ENCODE data around the gene SLC24A3. TPM values are rescaled to one million over a fixed set of nuclear protein-coding genes. Genes with fewer than 3 reads are reported as not detected.

Gene SLC24A3
- total RNA-seq, 1 experiment from 2014 or later = not detected

DNA sequence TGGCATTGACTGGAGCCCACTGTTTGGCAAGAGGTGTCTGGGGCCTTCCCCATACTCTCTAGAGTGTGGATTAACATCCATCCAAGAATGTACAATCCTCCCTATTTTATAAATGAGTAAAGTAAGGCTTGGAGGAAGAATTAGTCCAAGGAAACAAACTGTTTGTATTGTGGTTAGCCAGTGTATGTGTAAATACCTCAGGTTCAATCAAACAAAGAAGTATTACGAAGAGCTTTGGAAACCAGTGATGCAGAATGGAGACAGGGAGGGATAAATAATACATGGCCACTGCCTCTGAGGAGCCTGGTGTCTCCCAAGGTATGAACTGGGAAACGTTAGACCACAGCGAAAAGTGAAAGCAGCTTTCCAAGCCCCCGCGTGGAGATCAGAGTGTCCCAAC lies 319.0 kb downstream of the SLC24A3 start:
- H3K4me1 ChIP-seq (ENCODE audit: control insufficient read depth, insufficient read depth, low read length) = no peaks in the 10 kb centered on the region
- no TSS peak for BruUV-seq (replicated peaks)
- ChIA-PET POLR2A (no interaction called here), CTCF (no interaction called here)
- no peak overlapping the region for H3K27ac ChIP-seq (ENCODE audit: low read length)
- H3K36me3 ChIP-seq (ENCODE audit: control insufficient read depth, insufficient read depth, low read length) = no peaks in the 10 kb centered on the region
- DNase-seq (ENCODE audit: low read depth, low spot score) (no peak), ATAC-seq (no peak)
- intact Hi-C loops (cut with micrococcal nuclease; ENCODE audit: unreplicated experiment) = no loop called here
- H3K27me3 ChIP-seq (ENCODE audit: control insufficient read depth, insufficient read depth, low read length) = peaks cover 3% of the 10 kb centered on the region; the same call in 1 of the 2 replicates
- H3K4me3 ChIP-seq (ENCODE audit: low read depth in 2 of 2, low read length in 2 of 2) = no peak overlapping the region
- TF ChIP-seq, protein P1, sequence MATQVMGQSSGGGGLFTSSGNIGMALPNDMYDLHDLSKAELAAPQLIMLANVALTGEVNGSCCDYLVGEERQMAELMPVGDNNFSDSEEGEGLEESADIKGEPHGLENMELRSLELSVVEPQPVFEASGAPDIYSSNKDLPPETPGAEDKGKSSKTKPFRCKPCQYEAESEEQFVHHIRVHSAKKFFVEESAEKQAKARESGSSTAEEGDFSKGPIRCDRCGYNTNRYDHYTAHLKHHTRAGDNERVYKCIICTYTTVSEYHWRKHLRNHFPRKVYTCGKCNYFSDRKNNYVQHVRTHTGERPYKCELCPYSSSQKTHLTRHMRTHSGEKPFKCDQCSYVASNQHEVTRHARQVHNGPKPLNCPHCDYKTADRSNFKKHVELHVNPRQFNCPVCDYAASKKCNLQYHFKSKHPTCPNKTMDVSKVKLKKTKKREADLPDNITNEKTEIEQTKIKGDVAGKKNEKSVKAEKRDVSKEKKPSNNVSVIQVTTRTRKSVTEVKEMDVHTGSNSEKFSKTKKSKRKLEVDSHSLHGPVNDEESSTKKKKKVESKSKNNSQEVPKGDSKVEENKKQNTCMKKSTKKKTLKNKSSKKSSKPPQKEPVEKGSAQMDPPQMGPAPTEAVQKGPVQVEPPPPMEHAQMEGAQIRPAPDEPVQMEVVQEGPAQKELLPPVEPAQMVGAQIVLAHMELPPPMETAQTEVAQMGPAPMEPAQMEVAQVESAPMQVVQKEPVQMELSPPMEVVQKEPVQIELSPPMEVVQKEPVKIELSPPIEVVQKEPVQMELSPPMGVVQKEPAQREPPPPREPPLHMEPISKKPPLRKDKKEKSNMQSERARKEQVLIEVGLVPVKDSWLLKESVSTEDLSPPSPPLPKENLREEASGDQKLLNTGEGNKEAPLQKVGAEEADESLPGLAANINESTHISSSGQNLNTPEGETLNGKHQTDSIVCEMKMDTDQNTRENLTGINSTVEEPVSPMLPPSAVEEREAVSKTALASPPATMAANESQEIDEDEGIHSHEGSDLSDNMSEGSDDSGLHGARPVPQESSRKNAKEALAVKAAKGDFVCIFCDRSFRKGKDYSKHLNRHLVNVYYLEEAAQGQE (IDR thresholded peaks at IDR 0.05; ENCODE audit: insufficient read depth in 1 of 2, low read depth in 2 of 2, low read length in 1 of 2) = no peak
- TF ChIP-seq SIN3A (IDR thresholded peaks at IDR 0.05; ENCODE audit: borderline replicate concordance, insufficient read depth, low read depth, low read length) (no peak), POLR2AphosphoS5 (IDR thresholded peaks at IDR 0.05; ENCODE audit: low read depth, low read length) (no peak), TCF7L2 (IDR thresholded peaks at IDR 0.05; ENCODE audit: low read depth, low read length) (no peak)
- TF ChIP-seq, protein P2, sequence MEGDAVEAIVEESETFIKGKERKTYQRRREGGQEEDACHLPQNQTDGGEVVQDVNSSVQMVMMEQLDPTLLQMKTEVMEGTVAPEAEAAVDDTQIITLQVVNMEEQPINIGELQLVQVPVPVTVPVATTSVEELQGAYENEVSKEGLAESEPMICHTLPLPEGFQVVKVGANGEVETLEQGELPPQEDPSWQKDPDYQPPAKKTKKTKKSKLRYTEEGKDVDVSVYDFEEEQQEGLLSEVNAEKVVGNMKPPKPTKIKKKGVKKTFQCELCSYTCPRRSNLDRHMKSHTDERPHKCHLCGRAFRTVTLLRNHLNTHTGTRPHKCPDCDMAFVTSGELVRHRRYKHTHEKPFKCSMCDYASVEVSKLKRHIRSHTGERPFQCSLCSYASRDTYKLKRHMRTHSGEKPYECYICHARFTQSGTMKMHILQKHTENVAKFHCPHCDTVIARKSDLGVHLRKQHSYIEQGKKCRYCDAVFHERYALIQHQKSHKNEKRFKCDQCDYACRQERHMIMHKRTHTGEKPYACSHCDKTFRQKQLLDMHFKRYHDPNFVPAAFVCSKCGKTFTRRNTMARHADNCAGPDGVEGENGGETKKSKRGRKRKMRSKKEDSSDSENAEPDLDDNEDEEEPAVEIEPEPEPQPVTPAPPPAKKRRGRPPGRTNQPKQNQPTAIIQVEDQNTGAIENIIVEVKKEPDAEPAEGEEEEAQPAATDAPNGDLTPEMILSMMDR (IDR thresholded peaks at IDR 0.05) = no peak
- in situ Hi-C loops (cut with HindIII; ENCODE audit: low pct_unique_long_range_greater_than_20kb, low sequenced_read_pairs) = no loop called here
- no peaks in the 10 kb centered on the region; the same call in 1 of the 2 replicates for H3K9me3 ChIP-seq (ENCODE audit: control insufficient read depth, insufficient read depth, low read depth, low read length)

- in situ Hi-C loops (cut with HindIII; ENCODE audit: low pct_unique_long_range_greater_than_20kb, low sequenced_read_pairs) = no loop called here
- POLR2A ChIA-PET = no interaction called here
- H3K36me3 ChIP-seq (ENCODE audit: control insufficient read depth, insufficient read depth, low read length) = no peaks in the 10 kb centered on the region
These were observed 326.1 kb downstream of the SLC24A3 start for GRCh38 chr20:19538556-19538955.

More at GRCh38 chr20:19538556-19538955, 326.1 kb downstream of the SLC24A3 start:
- intact Hi-C loops (cut with micrococcal nuclease; ENCODE audit: unreplicated experiment) = no loop called here
- Histone ChIP-seq H3K4me1 (ENCODE audit: control insufficient read depth, insufficient read depth, low read length) (no peaks in the 10 kb centered on the region), H3K4me3 (ENCODE audit: low read depth in 2 of 2, low read length in 2 of 2) (no peak overlapping the region), H3K9me3 (ENCODE audit: control insufficient read depth, insufficient read depth, low read depth, low read length) (no peaks in the 10 kb centered on the region; the same call in 1 of the 2 replicates), H3K27ac (ENCODE audit: low read length) (no peak overlapping the region), H3K27me3 (ENCODE audit: control insufficient read depth, insufficient read depth, low read length) (no peaks in the 10 kb centered on the region)
- ATAC-seq (no peak), DNase-seq (ENCODE audit: low read depth, low spot score) (no peak)
- CTCF ChIA-PET = no interaction called here
- BruUV-seq (replicated peaks) = no TSS peak
- TF ChIP-seq POLR2AphosphoS5 (IDR thresholded peaks at IDR 0.05; ENCODE audit: low read depth, low read length) (no peak), TCF7L2 (IDR thresholded peaks at IDR 0.05; ENCODE audit: low read depth, low read length) (no peak), SIN3A (IDR thresholded peaks at IDR 0.05; ENCODE audit: borderline replicate concordance, insufficient read depth, low read depth, low read length) (no peak)
- TF ChIP-seq, protein P1 (IDR thresholded peaks at IDR 0.05; ENCODE audit: insufficient read depth in 1 of 2, low read depth in 2 of 2, low read length in 1 of 2) = no peak

All from Panc1 (cell line).